ENCODE results near the gene SCP2D1. TPM values are rescaled to one million over a fixed set of nuclear protein-coding genes. Genes with fewer than 3 reads are reported as not detected.

The SCP2D1 gene
- total and polyA plus RNA-seq, 2 experiments from 2014 or later = not detected

DNA sequence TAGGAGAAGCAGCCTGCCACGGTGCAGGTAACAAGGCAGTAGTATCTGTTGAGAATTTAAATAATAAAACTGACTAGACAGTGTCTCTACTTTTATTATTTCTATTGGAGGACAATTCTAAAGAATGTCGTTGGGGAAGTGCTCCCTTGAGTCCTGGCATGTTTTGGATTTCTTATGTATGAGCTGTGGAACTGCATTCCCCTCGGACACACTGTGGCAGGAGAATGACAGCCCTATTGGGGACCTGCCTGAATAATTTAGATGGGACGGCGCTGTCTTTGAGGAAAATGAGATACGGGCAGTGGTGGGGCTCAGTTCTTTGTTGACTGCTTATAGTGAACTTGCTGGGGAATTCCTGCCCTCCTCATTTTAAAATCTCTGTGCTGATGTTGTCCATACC lies 2.4 kb upstream of the SCP2D1 start (continued):
- TF ChIP-seq, protein P1, sequence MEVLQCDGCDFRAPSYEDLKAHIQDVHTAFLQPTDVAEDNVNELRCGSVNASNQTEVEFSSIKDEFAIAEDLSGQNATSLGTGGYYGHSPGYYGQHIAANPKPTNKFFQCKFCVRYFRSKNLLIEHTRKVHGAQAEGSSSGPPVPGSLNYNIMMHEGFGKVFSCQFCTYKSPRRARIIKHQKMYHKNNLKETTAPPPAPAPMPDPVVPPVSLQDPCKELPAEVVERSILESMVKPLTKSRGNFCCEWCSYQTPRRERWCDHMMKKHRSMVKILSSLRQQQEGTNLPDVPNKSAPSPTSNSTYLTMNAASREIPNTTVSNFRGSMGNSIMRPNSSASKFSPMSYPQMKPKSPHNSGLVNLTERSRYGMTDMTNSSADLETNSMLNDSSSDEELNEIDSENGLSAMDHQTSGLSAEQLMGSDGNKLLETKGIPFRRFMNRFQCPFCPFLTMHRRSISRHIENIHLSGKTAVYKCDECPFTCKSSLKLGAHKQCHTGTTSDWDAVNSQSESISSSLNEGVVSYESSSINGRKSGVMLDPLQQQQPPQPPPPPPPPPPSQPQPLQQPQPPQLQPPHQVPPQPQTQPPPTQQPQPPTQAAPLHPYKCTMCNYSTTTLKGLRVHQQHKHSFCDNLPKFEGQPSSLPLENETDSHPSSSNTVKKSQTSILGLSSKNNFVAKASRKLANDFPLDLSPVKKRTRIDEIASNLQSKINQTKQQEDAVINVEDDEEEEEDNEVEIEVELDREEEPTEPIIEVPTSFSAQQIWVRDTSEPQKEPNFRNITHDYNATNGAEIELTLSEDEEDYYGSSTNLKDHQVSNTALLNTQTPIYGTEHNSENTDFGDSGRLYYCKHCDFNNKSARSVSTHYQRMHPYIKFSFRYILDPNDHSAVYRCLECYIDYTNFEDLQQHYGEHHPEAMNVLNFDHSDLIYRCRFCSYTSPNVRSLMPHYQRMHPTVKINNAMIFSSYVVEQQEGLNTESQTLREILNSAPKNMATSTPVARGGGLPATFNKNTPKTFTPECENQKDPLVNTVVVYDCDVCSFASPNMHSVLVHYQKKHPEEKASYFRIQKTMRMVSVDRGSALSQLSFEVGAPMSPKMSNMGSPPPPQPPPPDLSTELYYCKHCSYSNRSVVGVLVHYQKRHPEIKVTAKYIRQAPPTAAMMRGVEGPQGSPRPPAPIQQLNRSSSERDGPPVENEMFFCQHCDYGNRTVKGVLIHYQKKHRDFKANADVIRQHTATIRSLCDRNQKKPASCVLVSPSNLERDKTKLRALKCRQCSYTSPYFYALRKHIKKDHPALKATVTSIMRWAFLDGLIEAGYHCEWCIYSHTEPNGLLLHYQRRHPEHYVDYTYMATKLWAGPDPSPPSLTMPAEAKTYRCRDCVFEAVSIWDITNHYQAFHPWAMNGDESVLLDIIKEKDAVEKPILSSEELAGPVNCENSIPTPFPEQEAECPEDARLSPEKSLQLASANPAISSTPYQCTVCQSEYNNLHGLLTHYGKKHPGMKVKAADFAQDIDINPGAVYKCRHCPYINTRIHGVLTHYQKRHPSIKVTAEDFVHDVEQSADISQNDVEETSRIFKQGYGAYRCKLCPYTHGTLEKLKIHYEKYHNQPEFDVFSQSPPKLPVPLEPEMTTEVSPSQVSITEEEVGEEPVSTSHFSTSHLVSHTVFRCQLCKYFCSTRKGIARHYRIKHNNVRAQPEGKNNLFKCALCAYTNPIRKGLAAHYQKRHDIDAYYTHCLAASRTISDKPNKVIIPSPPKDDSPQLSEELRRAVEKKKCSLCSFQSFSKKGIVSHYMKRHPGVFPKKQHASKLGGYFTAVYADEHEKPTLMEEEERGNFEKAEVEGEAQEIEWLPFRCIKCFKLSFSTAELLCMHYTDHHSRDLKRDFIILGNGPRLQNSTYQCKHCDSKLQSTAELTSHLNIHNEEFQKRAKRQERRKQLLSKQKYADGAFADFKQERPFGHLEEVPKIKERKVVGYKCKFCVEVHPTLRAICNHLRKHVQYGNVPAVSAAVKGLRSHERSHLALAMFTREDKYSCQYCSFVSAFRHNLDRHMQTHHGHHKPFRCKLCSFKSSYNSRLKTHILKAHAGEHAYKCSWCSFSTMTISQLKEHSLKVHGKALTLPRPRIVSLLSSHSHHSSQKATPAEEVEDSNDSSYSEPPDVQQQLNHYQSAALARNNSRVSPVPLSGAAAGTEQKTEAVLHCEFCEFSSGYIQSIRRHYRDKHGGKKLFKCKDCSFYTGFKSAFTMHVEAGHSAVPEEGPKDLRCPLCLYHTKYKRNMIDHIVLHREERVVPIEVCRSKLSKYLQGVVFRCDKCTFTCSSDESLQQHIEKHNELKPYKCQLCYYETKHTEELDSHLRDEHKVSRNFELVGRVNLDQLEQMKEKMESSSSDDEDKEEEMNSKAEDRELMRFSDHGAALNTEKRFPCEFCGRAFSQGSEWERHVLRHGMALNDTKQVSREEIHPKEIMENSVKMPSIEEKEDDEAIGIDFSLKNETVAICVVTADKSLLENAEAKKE (CRISPR knock-in tag; IDR thresholded peaks at IDR 0.05) = no peak
- no peak for TF ChIP-seq ZNF114 (CRISPR knock-in tag; IDR thresholded peaks at IDR 0.05)
- no peak for TF ChIP-seq EZH2 (IDR thresholded peaks at IDR 0.05; ENCODE audit: low read depth, unreplicated experiment)
- no peak for TF ChIP-seq JUNB (IDR thresholded peaks at IDR 0.05; ENCODE audit: unreplicated experiment)
- TF ChIP-seq, protein P2, sequence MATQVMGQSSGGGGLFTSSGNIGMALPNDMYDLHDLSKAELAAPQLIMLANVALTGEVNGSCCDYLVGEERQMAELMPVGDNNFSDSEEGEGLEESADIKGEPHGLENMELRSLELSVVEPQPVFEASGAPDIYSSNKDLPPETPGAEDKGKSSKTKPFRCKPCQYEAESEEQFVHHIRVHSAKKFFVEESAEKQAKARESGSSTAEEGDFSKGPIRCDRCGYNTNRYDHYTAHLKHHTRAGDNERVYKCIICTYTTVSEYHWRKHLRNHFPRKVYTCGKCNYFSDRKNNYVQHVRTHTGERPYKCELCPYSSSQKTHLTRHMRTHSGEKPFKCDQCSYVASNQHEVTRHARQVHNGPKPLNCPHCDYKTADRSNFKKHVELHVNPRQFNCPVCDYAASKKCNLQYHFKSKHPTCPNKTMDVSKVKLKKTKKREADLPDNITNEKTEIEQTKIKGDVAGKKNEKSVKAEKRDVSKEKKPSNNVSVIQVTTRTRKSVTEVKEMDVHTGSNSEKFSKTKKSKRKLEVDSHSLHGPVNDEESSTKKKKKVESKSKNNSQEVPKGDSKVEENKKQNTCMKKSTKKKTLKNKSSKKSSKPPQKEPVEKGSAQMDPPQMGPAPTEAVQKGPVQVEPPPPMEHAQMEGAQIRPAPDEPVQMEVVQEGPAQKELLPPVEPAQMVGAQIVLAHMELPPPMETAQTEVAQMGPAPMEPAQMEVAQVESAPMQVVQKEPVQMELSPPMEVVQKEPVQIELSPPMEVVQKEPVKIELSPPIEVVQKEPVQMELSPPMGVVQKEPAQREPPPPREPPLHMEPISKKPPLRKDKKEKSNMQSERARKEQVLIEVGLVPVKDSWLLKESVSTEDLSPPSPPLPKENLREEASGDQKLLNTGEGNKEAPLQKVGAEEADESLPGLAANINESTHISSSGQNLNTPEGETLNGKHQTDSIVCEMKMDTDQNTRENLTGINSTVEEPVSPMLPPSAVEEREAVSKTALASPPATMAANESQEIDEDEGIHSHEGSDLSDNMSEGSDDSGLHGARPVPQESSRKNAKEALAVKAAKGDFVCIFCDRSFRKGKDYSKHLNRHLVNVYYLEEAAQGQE (IDR thresholded peaks at IDR 0.05; ENCODE audit: unreplicated experiment) = no peak
- no peak for TF ChIP-seq POLR2AphosphoS5 (IDR thresholded peaks at IDR 0.05; ENCODE audit: low read depth)
- TF ChIP-seq, protein P3, sequence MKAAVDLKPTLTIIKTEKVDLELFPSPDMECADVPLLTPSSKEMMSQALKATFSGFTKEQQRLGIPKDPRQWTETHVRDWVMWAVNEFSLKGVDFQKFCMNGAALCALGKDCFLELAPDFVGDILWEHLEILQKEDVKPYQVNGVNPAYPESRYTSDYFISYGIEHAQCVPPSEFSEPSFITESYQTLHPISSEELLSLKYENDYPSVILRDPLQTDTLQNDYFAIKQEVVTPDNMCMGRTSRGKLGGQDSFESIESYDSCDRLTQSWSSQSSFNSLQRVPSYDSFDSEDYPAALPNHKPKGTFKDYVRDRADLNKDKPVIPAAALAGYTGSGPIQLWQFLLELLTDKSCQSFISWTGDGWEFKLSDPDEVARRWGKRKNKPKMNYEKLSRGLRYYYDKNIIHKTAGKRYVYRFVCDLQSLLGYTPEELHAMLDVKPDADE (IDR thresholded peaks at IDR 0.05) = no peak
- no peak for TF ChIP-seq STAT1 (IDR thresholded peaks at IDR 0.05; ENCODE audit: unreplicated experiment)
- TF ChIP-seq ZNF331 (CRISPR knock-in tag; IDR thresholded peaks at IDR 0.05; ENCODE audit: low read depth) = no peak
- no peak for TF ChIP-seq NANOG (IDR thresholded peaks at IDR 0.05; ENCODE audit: borderline replicate concordance)

Data from GM23338 (cell line).